ENCODE measurements around the gene RANGAP1. TPM values are rescaled to one million over a fixed set of nuclear protein-coding genes. Genes with fewer than 3 reads are reported as not detected.

The RANGAP1 gene
- total and polyA plus RNA-seq, 2 donors (not counting 1 experiment from before 2014, with no cell fraction given), result 37.2 to 59.9 TPM

- H3K79me2 ChIP-seq (ENCODE audit: control insufficient read depth, insufficient read depth, low read length), result no peaks in the 10 kb centered on the region
- no peak within 1 kb of the TSS for H2AFZ ChIP-seq (ENCODE audit: low read length)
- TF ChIP-seq CTCF (conservative IDR thresholded peaks at IDR 0.05 in 1 of 2, IDR thresholded peaks at IDR 0.05 in 1 of 2; ENCODE audit: low read depth in 1 of 2, low read length in 2 of 2), result no peak
- no peak for TF ChIP-seq EZH2 (IDR thresholded peaks at IDR 0.05; ENCODE audit: low read length, missing control alignments)
- H3K4me2 ChIP-seq (ENCODE audit: extremely low read depth, insufficient read depth, low read length), result no peak within 1 kb of the TSS
- no peaks in the 10 kb centered on the region for H3K4me1 ChIP-seq (ENCODE audit: control insufficient read depth, extremely low read depth, insufficient read depth, low read length)
- H3K27ac ChIP-seq (ENCODE audit: insufficient read depth, low read length), result no peak within 1 kb of the TSS
- H3K27me3 ChIP-seq (ENCODE audit: control insufficient read depth, insufficient read depth, low read length), result no peaks in the 10 kb centered on the region
- DNase-seq (ENCODE audit: low read depth in 2 of 2), result no peak
- no peaks in the 10 kb centered on the region for H3K9me3 ChIP-seq (ENCODE audit: control insufficient read depth, insufficient read depth, low read depth, low read length)
- no peaks in the 10 kb centered on the region for H3K36me3 ChIP-seq (ENCODE audit: control insufficient read depth, insufficient read depth, low read length)
- no peaks in the 10 kb centered on the region for H4K20me1 ChIP-seq (ENCODE audit: control insufficient read depth, extremely low read depth, insufficient read depth, low read length)
- no peak within 1 kb of the TSS for H3K4me3 ChIP-seq (replicated peaks in 1 of 4; ENCODE audit: control extremely low read depth in 1 of 4, insufficient read depth in 1 of 4, low read depth in 3 of 4, low read length in 4 of 4)
- no peak within 1 kb of the TSS for H3K9ac ChIP-seq (ENCODE audit: insufficient read depth, low read length)
Observed at GRCh38 chr22:41240377-41241132, 45.4 kb downstream of the RANGAP1 start, which contains the start of gene CHADL. CHADL (minus strand) TSS chr22:41240931; CDS start chr22:41240881, 50 bp downstream.

DNA sequence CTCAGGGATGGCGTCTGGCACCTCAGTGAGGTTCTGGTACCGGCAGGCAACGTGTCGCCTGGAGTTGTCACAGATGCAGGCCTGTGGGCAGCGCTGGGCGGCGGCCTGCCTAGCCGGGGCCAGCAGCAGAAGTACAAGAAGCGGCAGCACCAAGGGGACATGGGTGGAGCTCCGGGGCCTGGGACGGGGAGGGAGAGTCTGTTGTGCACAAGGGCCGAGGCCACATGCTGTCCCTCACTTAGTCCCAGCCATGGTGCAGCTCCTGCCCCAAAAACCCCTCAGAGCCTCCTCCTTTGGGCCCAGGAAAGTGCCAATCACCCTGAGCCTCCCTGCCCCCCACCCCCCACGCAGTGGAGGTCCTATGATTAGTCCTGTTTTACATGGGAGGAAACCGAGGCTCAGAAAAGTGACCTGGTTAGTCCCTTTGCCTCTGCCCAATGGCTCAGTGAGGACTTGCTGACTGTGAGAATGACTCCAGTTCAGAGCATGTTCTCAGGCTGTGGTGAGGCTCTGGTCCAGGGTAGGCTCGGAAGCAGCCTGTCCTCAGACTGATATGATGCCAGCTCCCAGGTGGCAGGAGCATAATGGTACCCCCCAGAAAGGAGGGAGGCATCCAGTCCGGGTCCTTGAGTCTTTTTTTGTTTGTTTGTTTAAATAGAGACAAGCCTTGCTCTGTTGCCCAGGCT lies 46.4 kb downstream of the RANGAP1 start:
- no peaks in the 10 kb centered on the region for H4K20me1 ChIP-seq (ENCODE audit: control insufficient read depth, extremely low read depth, insufficient read depth, low read length)
- H3K36me3 ChIP-seq (ENCODE audit: control insufficient read depth, insufficient read depth, low read length), result no peaks in the 10 kb centered on the region
- no peaks in the 10 kb centered on the region for H3K4me1 ChIP-seq (ENCODE audit: control insufficient read depth, extremely low read depth, insufficient read depth, low read length)
- H3K4me2 ChIP-seq (ENCODE audit: extremely low read depth, insufficient read depth, low read length), result no peak overlapping the region
- no peak for DNase-seq (ENCODE audit: low read depth in 2 of 2)
- no peak overlapping the region for H3K9ac ChIP-seq (ENCODE audit: insufficient read depth, low read length)
- no peak for TF ChIP-seq CTCF (conservative IDR thresholded peaks at IDR 0.05 in 1 of 2, IDR thresholded peaks at IDR 0.05 in 1 of 2; ENCODE audit: low read depth in 1 of 2, low read length in 2 of 2)
- TF ChIP-seq EZH2 (IDR thresholded peaks at IDR 0.05; ENCODE audit: low read length, missing control alignments), result no peak
- H3K27me3 ChIP-seq (ENCODE audit: control insufficient read depth, insufficient read depth, low read length), result no peaks in the 10 kb centered on the region
- no peak overlapping the region for H2AFZ ChIP-seq (ENCODE audit: low read length)
- H3K27ac ChIP-seq (ENCODE audit: insufficient read depth, low read length), result no peak overlapping the region
- no peaks in the 10 kb centered on the region for H3K79me2 ChIP-seq (ENCODE audit: control insufficient read depth, insufficient read depth, low read length)
- no peaks in the 10 kb centered on the region for H3K9me3 ChIP-seq (ENCODE audit: control insufficient read depth, insufficient read depth, low read depth, low read length)
- H3K4me3 ChIP-seq (replicated peaks in 1 of 4; ENCODE audit: control extremely low read depth in 1 of 4, insufficient read depth in 1 of 4, low read depth in 3 of 4, low read length in 4 of 4), result no peak overlapping the region

- Histone ChIP-seq H3K79me2 (ENCODE audit: control insufficient read depth, insufficient read depth, low read length) (no peaks in the 10 kb centered on the region), H2AFZ (ENCODE audit: low read length) (no peak overlapping the region), H3K36me3 (ENCODE audit: control insufficient read depth, insufficient read depth, low read length) (no peaks in the 10 kb centered on the region), H3K9ac (ENCODE audit: insufficient read depth, low read length) (no peak overlapping the region), H3K9me3 (ENCODE audit: control insufficient read depth, insufficient read depth, low read depth, low read length) (no peaks in the 10 kb centered on the region), H3K4me3 (replicated peaks in 1 of 4; ENCODE audit: control extremely low read depth in 1 of 4, insufficient read depth in 1 of 4, low read depth in 3 of 4, low read length in 4 of 4) (no peak overlapping the region), H3K4me1 (ENCODE audit: control insufficient read depth, extremely low read depth, insufficient read depth, low read length) (no peaks in the 10 kb centered on the region), H3K27me3 (ENCODE audit: control insufficient read depth, insufficient read depth, low read length) (no peaks in the 10 kb centered on the region), H4K20me1 (ENCODE audit: control insufficient read depth, extremely low read depth, insufficient read depth, low read length) (no peaks in the 10 kb centered on the region), H3K27ac (ENCODE audit: insufficient read depth, low read length) (no peak overlapping the region), H3K4me2 (ENCODE audit: extremely low read depth, insufficient read depth, low read length) (no peak overlapping the region)
- TF ChIP-seq CTCF (conservative IDR thresholded peaks at IDR 0.05 in 1 of 2, IDR thresholded peaks at IDR 0.05 in 1 of 2; ENCODE audit: low read depth in 1 of 2, low read length in 2 of 2) (no peak), EZH2 (IDR thresholded peaks at IDR 0.05; ENCODE audit: low read length, missing control alignments) (no peak)
- DNase-seq (ENCODE audit: low read depth in 2 of 2), result no peak
Observed at GRCh38 chr22:41238570-41239442, 47.2 kb downstream of the RANGAP1 start.
